SKM-1 treated with dmso at 0.1 percent for 144 hours (cell line): ENCODE measurements around the gene LMBR1L.
A peak's percentile ranks its signal among the peaks of the same experiment; 100 is the strongest.
"Not testable (repeated sequence)": the region's sequence is repeated elsewhere in the genome, so short reads cannot be mapped to it uniquely, and the experiment has no call there.

ENCODE experiments used
- DNase-seq: peaks from one replicate; lab custom pipeline; 2025; ENCODE audit not compliant: unreplicated experiment; lab: John Stamatoyannopoulos, UW

LMBR1L gene

GRCh38 chr12:49088150-49088931 lies 22.3 kb downstream of the LMBR1L start:
- DNase-seq = peak; percentile 41

DNA sequence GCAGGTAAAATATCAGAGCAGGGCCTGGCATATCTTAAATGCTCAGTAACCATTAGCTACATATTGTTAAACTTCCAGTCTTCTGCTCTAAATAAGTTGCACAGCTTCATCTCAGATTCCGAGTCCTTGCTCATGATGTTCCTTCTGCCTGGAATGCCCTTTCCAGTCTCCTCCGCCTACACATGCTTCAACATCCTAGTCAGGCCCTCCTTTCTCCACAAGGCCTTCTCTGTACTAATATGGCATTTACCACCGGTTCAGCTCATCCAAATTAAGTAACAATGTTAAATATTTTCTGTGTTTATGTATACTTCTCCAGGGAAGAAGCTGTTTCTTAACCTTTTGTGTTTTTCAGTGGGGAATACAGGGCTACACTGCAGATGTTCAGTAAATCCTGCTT lies 24.5 kb downstream of the LMBR1L start:
- DNase-seq = no peak

- DNase-seq = no peak
Observed at GRCh38 chr12:49084438-49084837, 26.2 kb downstream of the LMBR1L start.

DNA sequence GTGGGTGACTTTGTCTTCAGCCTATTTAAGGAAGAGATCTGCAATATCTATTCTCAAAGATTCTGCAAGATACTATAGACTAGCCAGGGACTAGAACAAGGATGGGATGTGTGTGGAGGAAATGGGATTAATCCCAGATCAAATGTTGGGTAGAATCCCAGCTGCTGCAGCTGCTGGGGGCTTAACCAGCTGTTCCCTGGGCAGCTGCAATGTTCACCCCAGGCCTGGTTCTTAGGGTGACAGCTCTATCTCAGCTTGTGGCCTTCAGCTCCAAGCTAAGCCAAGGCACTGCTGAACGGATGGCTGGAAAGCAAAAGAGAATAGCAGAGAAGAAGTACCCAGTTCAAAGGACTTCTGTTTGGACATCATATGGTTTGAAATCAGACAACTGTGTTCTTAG lies 30.9 kb downstream of the LMBR1L start:
- DNase-seq = no peak

DNA sequence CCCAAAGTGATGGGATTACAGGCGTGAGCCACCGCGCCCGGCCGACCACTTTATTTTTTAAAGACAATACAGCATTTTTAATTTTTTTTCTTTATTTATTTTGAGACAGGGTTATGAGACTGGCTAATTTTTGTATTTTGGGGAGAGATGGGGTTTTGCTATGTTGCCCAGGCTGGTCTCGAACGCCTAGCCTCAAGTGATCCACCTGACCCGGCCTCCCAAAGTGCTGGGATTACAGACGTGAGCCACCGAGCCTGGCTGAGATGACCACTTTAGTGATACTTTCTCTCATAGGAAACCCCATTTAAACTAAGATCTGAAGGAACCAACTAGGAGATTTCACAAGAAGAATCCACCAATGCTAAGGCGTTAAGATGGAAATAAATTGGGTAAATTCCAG lies 39.7 kb downstream of the LMBR1L start:
- DNase-seq = no peak

- peak; percentile 82 for DNase-seq
Observed at GRCh38 chr12:49069507-49070346, 40.9 kb downstream of the LMBR1L start, which contains the start of gene RHEBL1. RHEBL1 (minus strand) TSS chr12:49069979; CDS start chr12:49069785, 194 bp downstream.

GRCh38 chr12:49068879-49069506 lies 41.7 kb downstream of the LMBR1L start:
- no peak for DNase-seq

GRCh38 chr12:49066120-49066519 lies 44.5 kb downstream of the LMBR1L start:
- DNase-seq = no peak

DNA sequence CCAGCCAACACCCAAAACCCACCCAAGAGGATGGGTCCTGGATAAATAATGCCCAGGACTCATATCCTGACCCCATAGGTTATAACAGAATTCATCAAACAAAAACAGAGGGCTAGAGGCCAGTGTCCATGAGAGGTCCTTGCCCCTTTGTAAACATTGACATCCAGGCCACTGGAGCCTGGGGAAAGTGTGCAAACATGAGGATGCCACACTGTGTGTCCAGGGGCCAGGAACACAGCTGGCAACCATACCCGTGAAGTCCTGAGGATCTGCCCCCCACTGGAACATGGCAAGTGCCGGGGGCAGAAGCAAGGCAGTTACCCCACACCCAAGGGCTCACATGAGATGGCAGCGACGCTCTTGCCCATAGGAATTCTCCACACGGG lies 45.9 kb downstream of the LMBR1L start:
- DNase-seq = no peak

GRCh38 chr12:49061916-49062315 lies 48.7 kb downstream of the LMBR1L start:
- DNase-seq = not testable (repeated sequence)

DNA sequence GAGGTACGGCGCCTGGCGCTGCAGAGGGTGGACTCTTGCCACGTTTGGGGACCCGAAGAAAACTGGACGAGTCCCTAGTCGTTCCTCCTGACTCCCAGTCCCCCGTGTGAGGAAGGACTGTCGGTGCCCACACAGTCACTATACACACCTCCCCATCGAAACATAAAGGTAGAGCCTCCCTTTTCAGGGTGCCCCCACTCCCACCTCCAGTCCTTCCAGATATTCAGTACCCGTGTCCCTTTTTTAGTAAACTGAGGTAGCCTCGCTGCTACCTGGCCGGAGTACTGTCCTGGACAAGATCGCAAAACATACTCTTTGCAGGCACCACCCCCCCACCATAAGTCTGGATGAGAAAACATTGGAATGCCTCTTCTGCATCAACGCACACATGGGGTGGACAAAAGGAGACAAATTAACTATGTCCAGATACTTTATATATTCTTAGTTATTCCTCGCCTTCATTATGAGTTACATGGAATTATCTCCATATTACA lies 49.4 kb downstream of the LMBR1L start:
- DNase-seq = no peak

DNA sequence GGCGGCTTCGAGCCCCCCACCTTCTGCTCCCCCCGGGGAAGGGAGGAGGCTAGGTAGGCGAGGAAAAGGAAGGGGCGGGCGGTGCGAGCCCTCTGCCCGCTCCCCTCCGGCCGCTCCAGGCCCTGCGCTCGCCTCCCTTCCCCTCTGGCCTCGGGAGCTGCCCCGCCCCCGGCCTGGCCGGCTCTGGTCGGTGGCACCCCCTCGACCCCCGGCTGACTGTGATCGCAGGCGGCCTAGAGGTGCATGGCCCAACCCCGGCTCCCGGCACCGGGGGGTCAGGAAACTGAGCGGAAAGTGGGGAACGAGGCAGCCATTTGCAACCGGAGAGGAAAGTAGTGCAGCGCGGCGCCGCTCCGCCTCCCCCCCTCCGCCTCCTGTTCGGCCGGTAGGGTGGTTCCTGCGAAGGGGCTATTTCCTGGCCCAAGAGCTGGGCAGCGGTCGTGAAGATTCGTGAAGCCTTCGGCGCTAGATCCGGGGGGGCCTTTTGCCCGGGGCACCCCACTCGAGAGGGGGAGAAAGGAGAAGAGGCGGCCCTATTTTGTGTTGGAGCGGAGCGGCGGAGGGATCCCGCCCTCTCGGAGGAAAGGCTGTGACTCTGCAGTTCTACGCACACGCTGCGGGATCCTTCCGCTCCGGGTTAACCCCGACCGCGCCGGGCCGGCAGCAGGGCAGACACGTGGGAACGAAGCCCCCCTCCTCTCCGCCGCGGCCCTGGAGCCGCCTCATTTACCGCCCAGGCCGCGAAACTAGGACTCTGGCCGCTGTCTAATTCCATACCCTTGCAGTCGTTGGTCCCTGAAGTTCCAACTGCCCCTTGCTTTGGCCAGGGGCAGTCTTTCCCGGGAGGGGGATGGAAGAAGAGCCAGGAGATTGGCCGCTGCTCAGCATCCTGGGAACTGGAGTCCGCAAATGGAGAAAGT lies 50.1 kb downstream of the LMBR1L start, which contains the start of gene KMT2D:
TSS of gene KMT2D (minus strand) at position 558 of the 920 bp plus-strand sequence. CDS start 5,470 bp downstream, outside the sequence.
- DNase-seq = peak; percentile 58

DNA sequence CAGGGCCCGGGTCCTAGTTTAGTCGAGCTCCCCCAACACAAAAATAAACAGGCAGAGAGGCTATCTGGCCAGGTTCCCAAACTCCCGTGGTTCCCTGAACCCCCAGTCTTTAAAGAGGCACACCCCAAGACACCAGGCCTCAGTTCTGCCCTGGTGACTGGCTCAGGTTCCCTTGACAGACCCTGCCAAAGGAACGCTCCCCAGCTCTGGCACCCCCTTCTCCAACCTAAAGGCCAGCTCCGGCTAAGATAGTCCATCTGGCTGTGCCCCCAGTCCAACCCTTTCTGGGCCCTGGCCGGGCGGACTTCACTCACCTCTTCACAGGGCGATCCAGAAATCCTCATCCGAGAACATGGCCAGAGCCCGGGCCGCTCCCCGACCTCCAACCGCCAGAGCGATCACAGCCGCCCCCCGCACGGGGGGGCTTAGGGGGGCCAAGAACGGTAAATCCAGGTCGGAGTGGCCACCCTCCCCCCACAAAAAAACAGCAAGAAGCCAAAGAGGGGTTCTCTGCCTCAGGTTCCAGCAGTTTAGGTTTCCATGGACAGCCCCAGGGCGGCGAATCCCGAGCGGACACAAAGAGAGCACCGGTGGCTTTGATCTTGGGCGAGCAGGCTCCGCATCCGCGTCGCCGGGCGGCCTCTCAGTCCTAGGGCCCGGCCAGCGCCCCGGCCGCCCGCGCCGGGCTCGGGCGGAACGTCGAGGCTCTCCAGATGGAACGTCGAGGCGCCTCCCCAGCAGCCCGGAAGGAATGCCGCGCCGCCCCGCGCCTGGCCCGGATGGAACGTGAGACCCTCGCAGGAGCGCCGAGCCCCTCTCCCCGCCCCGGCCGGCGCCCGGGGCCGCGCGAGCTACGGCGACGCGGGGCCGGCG lies 51.1 kb downstream of the LMBR1L start:
- DNase-seq = no peak

DNA sequence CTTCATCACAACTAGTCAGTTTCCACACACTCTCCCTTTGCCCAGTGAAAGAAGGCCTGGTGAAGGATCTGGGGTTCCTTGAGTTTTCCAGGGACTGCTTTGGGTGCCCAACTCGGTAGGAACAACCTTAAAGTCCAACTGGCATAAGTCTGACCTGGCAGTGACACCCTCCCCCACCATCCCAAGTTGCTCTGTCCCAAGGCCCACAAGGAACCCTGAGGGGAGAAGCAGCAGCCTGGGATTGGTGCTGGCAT lies 51.7 kb downstream of the LMBR1L start:
- DNase-seq = no peak

DNA sequence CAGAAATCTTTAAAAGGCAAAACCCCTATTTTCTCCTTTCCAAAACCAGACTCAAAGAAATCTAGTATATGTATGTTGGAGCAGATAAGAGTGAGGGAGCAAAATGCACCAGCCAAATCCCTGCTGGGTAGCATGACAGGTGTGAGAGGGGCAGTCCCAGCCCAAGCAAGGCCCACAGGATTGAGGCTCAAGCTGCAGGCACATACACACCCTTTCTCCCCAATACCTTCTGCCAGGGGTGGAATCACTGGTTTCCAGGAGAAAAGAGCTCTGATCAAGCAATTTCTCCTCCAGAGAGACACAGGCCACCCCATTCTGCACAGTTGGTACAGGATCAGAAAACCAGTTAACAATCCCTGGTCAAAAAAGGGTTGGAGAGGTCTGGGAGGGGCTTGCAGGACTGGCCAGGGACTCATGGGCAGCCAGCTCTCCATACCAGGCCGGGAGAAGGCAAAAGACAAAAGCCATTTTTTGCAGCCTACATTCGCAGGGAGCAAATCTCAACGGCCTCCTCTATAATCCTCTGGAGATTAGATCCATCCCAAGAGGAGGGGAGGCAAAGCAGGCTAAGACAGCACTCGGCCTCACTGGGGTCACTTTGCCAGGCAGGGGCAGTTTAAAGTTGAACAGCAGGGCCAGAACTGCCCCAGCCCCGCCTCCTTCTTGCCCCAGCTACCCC lies 52.1 kb downstream of the LMBR1L start:
- DNase-seq = no peak

DNA sequence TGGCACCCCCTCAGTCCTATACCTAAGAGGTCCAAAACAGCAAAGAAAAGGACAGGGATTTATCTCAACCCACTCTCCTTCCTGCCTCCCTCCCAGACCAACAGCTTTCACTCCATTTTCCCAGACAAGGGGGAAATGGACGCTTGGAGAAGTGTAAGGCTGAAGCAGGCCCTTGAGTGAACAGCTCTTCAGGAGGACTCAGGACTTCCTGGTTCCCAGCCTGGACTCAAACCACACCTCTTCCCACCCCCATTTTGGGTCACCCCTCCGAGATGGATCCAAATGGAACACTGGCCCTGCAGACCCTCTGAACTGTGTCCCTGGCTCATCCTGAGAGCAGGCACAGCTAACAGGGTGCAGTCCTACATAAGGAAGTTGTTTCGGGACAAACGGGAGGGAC lies 52.8 kb downstream of the LMBR1L start:
- DNase-seq = no peak

GRCh38 chr12:49055978-49056754 lies 54.5 kb downstream of the LMBR1L start:
- DNase-seq = peak; percentile 82

- DNase-seq = no peak
Observed at GRCh38 chr12:49055092-49055491, 55.6 kb downstream of the LMBR1L start.
